Activated CD4-positive, alpha-beta T cell treated with anti-CD3 and anti-CD28 coated beads, Interleukin-2, amount 50 U/mL, for 1 hour (primary cell): ENCODE results near the gene NTM.
"Not testable (repeated sequence)": the region's sequence is repeated elsewhere in the genome, so short reads cannot be mapped to it uniquely, and the experiment has no call there.

Source experiments
- DNase-seq: peaks from one replicate; pipeline ENCODE4 v3.0.0-alpha.2; 2020

The NTM gene

DNA sequence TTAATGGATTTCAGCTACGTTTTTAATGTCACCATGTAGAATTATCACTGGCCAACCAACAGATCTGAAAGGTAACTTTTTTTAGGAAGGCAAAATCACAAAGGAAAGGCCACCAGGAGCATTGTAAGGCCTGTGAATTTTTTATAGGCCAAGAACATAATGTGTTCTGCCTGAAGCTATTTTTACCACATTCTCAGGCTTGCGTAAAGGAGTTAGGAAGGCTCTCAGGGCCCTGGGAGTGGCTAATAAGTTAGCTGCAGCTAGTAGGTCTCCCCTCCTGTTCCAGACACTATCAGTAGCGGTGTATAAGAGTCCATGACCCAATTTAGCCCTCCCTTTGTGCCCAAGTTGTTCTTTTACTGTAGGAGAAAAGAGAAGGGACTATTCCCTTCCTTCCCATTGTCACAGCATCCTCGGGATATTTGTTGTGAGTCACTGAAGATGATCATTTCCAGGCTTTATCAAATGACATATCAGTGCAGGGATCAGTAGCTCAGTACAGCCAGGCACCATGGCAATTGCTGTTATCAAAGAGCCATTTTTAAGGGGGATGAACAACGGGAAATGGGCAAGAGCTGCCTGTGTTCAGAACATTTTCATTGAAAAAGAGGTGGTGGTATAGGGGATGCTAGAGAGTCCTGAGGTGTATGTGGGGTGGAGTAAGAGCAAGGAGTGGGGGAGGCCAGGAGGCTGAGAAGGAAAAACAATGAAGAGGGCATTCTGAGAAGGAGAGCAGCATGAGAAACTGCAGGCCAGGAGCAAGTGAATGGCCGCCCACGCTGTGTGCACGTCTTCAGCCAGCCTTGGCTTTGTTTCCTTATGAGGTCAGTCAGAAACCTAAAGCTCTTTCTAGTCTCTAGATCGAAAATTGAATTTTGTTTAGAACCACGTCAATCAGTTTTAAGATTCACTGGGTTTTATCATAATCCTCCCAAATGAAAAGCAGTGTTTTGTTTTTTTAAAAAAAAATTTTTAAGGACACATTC lies 940.3 kb downstream of the NTM start:
- DNase-seq, result no peak

DNA sequence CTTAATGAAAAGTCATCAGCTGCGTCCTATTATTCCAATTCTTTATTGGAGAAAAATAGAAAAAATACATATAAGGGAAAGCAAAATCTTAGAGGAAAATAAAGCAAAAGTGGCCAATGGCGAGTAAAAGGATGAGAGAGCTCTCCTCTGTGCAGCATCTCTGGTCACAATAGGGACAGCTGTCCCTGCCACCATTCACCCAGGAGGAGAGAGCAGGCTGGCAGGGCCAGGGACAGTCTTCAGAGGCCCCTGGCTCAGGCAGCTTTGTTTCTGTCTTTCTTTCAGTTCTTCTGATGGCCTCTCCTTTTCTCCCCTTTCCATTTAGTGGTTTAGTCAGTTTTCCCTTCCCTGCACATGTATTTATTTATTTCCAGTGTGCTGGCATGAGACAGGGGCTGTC lies 941.3 kb downstream of the NTM start:
- DNase-seq, result no peak

DNA sequence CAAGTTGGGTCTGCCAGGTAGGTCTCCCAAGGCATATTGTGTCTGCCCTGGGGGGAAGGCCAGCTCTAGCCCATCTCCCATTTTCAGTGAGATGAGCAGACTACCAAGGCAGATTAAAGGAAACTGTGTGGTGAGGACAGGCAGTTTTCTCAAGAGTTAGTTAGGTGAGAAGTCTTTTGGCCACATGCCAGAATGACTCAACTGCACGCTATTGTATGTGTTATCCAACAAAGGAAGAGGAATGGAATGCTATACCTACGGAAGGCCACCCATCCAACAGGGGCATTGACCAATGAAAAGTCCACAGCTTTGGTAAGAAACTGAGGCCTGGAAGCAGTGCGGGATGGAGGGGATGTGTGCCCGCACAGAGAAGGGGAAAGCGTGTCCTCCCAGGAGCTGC lies 941.7 kb downstream of the NTM start:
- DNase-seq, result no peak

DNA sequence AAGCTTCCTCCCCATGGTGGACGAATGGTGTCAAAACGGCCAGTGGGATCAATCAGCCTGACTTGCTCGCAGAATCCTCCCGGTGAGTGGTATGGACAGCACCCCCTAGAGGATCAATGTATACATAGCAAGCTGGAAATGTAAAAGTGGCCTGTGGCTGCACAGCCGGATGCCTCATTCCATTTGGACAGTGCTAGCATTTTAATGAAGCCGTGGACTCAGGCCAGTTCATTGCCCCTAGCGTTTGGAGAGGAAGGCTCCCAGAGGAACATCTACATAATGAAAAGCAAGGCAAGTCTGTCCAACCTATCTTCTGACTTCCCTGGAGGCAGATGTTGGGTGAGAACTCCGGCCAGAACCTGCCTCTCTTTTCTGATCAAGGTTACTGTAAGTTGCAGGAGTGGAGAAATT lies 942.3 kb downstream of the NTM start:
- no peak for DNase-seq

DNA sequence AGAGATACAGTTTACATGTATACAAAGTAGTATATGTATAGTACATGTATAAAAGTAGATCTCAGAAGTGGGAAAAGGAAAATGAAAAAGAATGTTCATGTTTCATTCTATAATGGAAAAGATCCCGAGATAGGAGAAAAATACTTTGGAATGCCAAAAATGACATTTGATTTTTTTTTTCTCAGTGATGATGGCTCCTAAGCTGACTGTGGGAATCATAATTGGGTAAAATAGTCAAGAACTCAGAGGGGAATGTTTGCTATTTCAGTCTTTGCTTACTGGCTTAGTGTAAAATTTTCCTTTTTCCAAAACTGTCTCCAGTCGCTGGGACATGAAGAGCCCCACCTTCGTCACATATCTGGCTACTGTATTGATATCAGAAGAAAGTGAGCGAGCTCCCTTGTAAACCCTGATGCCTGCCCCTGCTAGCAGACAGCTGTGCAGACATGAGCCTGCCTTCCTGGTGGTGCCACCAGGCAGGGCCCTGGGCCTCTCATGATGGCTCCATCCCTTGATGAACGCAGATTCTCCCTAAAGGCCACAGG lies 944.6 kb downstream of the NTM start:
- no peak for DNase-seq

DNA sequence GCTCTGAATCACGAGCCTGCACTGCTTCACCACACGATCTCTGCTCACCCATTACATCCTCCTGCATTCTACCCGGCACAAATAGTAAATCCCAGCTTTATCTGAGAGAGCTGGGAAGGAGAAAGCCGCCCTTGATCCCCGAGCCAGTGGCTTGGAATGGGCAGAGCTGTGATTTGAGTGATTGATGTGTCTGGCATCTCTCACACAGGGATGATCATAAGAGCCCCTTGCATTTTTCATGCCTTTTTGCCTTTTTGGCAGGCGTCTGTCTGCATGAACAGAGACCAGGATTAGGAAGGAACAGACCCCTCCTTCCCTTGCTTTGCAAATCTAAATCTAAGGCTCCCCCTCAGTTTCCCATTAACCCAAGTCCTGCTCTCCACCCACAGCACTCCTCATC lies 945.3 kb downstream of the NTM start:
- no peak for DNase-seq

DNA sequence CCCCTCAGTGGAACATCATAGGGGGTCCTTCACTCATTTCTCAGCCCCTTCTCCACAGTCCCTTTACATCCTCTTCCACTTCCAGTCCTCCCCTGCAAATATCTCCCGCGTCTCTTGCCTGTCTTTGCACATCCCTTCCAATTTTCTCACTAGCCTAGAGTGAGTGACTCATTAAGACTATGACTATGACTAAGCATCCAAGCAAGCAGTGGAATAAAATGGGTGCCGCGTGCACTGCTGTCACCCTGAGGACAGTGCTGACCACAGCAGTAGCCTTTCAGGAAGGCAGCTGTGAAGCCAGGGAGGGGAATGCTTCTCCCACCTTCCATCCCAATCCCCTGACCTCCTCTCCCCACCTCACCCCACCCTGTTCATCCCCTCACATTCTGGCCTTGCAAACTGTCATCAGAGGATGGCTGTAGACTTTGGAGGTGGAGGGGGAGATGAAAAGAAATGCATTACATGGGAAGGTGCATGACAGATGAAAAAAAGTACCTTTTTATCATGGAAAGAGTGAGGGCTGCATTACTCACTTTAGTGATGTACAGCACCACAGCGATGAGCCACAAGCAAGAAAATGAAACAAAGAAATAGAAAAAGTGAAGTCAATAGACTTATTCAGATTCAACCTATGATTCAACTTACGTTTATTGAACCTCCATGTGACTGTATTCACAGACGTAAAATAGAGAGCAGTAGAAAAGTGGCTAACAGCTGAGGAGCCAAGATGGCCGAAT lies 948.2 kb downstream of the NTM start:
- no peak for DNase-seq

DNA sequence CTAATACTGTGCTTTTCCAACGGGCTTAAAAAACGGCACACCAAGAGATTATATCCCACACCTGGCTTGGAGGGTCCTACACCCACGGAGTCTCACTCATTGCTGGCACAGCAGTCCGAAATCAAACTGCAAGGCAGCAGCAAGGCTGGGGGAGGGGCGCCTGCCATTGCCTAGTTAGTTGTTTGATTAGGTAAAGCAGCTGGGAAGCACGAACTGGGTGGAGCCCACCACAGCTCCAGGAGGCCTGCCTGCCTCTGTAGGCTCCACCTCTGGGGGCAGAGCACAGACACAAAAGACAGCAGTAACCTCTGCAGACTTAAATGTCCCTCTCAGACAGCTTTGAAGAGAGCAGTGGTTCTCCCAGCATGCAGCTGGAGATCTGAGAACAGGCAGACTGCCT lies 949.0 kb downstream of the NTM start:
- DNase-seq, result not testable (repeated sequence)

DNA sequence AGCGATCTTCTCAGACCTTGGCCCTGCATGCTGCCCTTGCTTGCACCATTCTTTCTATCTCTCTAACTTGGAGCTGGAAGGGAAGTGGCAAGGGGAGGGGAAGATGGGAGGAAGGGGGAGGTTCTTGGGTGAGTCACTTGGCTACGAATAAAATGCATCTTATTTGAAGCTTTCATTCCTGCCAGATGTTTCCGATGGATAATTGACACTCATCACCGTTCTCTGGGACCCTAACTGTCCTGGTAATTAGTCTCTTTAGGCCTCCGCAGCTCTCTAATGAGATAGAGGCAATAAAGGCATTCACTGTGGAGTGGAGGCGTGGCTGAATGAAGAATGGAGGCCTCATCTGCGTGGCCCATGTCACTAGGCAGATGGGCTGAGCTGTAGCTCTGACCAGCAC lies 960.1 kb downstream of the NTM start:
- DNase-seq, result no peak

DNA sequence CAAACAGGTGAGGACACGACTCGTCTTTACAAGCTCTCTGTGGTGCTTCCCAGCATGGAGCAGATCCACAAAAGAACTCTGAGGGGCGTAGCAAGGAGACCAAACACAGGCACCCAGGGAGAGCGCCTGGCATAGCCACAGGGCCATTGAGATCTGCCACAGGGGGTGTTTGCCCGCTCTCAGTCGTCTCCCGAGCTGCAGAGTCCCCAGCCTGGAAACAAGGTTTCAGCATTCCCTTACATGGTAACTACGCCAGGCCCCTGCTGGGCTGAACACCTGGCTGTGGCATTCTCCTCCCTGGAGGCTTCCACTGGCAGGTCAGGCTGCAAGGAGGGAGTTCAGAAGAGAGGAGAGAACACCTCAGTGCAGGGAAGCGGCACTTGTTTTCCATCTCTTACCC lies 962.1 kb downstream of the NTM start:
- no peak for DNase-seq

DNA sequence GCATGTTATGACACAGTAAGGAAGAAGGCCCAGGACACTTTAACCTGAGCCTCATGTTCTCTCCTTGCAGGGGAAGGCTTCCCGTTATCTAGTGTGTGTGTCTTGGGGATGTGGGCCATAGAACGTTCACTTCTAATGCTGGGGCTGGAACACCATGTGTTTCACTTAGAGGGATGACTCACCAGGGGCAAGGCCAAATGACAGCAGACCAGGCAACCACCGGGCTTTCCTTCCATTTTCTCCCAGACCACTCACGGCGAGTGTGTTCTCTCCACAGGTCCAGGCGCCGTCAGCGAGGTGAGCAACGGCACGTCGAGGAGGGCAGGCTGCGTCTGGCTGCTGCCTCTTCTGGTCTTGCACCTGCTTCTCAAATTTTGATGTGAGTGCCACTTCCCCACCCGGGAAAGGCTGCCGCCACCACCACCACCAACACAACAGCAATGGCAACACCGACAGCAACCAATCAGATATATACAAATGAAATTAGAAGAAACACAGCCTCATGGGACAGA lies 964.4 kb downstream of the NTM start:
- no peak for DNase-seq

DNA sequence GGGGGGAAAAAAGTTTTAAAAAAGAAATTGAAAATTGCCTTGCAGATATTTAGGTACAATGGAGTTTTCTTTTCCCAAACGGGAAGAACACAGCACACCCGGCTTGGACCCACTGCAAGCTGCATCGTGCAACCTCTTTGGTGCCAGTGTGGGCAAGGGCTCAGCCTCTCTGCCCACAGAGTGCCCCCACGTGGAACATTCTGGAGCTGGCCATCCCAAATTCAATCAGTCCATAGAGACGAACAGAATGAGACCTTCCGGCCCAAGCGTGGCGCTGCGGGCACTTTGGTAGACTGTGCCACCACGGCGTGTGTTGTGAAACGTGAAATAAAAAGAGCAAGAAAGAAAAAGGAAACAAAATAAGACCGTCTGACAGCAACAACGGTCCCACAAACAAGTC lies 964.9 kb downstream of the NTM start:
- no peak for DNase-seq

DNA sequence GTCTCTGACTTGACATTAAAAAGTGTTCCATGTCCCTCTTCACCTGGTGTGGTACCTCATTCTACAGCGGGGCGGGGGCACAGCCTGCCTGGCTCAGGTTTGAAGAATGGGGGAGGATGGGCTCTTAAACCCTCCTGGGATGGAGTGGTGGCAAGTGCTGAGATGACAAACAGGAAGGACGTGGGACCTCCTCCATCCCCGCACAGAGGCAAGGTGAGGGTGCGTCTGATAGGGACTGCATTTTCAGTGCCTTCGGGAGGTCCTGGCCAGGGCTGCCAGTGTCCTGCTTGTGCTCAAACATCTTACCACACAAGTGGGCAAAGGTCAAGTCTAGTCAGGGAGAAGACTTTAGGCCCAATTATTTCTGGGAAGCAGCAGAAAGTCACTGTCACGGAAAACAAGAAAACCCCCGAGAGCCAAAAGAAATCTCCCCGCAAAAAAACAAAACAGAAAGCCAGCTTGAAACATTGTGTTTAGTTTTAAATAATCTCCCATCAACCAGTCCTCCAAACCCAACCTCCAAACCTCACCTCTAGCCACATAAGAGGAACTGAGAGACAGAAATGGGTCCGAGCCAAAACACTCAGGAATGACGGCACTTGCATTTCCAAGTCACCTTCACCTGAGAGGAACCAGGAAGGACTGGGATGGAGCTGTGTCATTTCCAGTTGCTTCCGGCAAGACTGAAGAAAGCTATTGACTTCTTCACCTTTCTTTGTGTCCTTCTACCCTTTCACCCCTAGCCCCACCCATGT lies 966.5 kb downstream of the NTM start:
- no peak for DNase-seq

DNA sequence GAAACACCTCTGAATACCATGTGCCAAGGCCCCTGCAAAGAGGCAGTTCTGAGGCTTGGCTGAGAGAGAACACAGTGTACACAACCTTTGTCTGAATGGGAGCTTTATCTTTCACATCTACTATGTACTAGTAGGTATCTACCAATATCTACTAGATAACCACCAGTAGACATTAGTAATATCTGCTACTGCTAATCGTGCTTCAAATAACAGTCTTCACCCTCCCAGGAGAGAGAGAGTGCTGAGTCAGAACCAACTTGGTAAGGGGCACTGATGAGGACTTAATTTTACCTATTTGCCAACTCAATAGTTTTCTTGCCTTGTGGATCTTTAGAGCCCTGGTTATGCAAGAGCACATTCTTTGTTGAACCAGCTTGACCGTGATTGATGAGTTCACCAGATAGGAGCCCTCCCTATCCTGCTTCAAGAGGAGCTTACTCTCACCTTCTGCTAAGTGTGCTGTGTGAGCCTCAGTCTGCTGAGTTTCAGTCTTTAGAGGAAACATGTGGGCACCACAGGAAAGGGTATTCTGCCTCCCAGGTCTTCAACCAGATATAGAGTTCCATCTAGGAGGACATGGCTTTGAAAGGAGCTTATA lies 967.5 kb downstream of the NTM start:
- no peak for DNase-seq

DNA sequence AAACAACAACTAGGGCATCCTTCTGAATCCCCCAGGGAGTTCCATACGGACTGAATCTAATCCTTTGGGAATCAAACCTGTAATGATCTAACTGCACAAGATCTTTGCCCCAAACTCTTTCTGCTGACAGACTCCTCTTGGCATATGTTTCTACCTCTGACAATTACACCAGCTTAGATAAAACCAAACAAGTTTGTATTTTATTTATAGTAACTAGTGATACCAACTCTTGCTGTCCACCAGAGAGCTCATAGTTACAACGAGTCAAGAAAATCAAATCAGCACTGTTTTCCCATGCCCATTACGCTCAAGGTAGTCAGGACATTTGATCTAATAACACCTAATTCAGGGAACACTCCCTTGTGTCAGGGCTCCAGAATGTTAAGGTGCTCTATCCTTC lies 972.0 kb downstream of the NTM start:
- no peak for DNase-seq

DNA sequence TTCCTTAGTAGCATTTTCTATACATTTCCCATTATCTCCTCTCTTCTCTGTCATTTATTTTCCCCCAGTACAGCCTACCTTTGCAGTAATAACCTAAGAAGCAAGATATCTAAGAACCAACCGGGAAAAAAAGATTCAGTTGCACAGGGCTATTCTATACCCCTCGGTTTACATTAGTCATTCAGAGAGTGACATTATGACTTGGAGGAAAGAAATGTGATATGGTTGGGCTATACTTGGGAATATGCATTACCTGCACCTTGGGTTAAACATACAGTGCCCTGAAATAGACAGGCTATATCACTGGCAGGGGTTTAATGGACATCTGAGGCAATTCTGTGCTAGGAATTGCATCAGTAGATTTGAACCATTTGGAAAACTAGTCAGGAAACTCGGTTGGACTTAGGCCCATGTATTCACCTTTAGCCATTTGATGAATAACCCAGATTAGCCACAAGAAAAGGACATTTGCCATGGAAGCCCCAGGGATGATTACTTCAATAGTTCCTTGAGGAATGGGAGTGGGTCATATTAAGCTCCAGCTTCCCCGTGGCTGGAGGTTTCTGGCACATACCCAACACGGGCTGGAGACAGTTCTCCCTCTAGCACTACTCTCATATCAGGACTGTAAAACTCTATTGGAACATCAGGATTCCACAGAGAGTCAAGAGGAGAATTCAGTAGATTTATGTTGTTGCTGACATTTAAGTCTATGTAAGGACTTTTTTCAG lies 973.2 kb downstream of the NTM start:
- DNase-seq, result no peak

DNA sequence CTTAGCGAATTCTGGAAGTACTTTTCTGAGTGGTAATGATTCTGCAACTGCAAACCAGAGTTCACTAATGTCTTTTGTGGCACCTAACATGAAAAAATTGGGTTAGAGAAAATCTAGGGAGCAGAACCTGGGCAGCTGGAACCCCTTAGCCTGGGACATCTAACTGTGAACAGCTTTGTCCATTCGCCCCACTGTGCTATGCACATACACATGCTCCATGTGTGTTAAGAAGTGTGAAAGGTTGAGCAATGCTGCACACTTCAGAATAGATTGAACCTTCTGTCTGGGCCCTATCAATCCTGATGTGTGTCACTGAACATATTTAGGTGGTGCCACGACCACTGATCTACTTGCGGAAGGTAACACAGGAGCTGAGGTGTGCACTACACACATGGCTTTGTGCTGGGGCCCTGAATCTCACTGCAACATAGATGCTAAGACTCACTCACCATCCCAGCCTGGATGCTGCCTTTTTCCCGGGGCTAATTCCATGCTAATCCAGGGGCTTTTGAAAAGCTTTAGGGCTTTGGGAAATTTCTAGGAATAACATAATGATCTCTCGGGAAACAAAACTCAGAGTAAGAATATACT lies 976.2 kb downstream of the NTM start:
- no peak for DNase-seq

DNA sequence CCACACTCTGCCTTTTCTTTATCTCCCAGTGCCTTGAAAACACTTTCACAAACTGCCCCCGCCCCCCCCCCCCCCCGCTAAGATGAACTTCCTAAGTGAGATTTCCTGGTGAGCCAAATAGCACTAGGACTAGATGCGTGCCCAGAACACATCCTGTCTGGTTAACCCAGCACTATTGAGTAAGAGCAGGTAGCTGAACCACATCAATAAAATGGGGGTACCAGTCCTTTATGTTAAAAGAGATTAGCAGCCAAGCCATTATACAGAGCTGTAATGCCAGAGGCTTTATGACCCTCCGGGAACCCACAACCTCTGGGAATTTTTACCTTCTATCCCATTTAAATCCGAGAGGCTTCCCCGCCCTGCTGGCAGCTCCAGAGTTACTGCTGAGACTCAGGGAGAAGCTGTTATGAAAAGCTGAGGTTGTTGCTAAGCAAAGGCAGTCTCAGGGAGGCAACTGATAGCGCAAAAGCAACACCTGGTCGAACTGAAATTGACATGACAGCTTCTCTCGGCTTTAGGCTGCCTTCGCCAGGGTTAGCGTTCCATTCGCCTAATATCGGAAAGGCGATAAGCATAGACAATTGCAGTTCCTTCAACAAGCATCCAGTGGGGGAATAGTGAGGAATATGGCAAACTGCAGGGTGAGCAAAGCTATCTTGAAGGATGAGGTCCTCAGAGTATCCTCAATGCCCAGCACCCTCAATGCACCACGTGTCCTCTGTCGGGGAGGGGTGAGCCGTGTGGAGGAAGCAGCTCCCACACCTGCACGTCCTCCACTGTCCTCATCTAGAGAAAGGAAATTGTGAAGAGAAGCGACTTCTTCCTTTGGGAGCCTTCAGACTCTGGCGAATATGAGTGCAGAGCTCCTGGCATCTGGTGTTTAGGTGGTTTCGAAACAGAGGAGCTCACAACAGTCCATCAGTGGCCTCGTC lies 977.0 kb downstream of the NTM start:
- no peak for DNase-seq

DNA sequence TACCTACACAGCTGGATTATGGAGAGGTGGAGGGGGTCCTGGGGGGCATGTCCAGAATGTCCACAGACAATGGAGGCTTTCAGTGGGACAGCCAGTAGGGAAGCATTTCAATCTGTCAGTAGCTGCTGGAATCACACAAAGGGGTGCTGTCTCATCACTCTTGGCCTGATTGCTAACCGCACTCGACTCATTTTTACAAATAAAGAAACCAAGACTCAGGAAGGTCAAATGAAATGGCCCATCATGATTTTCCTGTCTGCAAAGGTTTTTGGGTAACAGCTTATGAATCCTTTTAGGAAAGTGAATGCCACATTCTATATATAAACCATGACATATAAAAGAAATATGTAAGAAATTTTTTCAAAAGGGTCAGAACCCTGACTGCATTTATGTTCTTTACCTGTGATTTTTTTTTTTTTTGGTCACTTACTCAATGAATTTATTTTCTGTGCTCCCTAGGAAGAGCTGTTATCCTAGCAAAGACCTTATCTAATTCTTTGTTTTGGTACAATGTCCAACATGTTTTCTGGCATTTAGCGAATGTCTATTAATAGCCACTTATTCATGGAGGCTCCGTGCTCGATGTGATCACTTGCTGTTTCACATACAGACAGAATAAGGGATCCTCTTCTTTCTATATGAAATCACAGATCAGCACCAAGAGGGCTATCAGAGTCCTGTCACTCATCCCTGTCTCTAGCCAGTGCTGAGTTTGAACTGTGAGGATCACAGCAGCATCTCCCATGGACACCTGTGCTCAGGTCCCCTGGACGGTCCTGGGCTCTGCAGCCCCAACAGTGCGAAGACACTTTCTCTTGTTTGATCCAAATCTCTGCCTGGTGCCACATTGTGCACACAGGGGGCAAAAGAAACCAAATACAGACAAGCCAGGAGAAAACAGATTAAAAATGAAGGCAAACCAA lies 979.7 kb downstream of the NTM start:
- DNase-seq, result no peak
